ENCODE data around the gene KCNMA1. TPM values are rescaled to one million over a fixed set of nuclear protein-coding genes. Genes with fewer than 3 reads are reported as not detected.

Gene KCNMA1
- polyA plus RNA-seq, 1 of the 3 experiments (the other 2 are of a cell fraction): 107 TPM

DNA sequence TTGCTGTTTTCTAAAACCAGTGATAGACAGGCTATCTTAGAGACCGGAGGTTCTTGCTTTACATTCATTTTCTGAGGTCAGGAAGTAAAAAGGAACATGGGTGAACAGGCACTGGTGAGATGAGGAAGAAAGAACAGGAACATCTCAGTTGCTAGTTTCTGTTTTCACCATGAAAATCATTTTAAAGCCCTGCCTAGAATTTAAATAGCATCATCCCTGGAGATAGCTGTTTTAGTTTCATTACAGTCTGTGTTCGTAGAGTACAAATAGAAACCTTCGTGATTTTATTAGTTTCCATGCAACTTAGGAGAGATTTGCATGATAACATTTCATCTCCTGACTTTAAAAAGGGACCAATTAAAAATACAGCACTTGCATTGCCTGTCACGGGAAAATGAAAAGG, 14.7 kb downstream of the KCNMA1 start:
- WGBS (ENCODE audit: low lambda C conversion rate): 82% methylated on average over 4 of the region's 4 CpGs
- H2AFZ ChIP-seq (ENCODE audit: low read depth): no peak overlapping the region

DNA sequence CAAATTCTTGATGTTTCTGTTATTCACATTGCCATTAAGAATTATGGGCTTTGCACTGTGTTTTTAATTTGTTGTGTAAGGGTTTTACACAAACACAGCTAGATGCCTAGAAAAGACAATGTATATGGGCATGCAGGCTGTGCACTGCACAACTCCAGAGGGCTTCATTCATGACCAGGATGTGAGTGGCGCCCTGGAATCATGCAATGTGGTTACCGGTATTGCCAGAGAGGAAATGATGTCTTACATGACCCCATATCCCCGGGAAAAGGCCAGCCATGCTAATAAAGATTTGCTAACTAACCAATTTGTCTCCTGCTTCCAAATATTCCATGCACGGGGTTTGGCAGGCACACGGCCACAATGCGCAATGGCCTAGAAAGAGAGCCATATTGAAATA, 16.9 kb downstream of the KCNMA1 start:
- peaks cover 22% of the 10 kb centered on the region; the same call in 1 of the 2 replicates for H3K79me2 ChIP-seq (ENCODE audit: insufficient read depth)
- no peak overlapping the region for H2AFZ ChIP-seq (ENCODE audit: low read depth)
- H3K27me3 ChIP-seq (ENCODE audit: insufficient read depth): no peaks in the 10 kb centered on the region
- no peaks in the 10 kb centered on the region for H3K9me3 ChIP-seq
- no peak for TF ChIP-seq FOXJ3 (CRISPR knock-in tag; IDR thresholded peaks at IDR 0.05)
- TF ChIP-seq FOXM1 (IDR thresholded peaks at IDR 0.05; ENCODE audit: low read depth): no peak
- no peak for TF ChIP-seq ELF1 (IDR thresholded peaks at IDR 0.05)
- no peak for TF ChIP-seq POLR2AphosphoS5 (IDR thresholded peaks at IDR 0.05; ENCODE audit: low read depth, low read length)
- no peak for TF ChIP-seq MEF2A (IDR thresholded peaks at IDR 0.05; ENCODE audit: borderline replicate concordance, low read depth)
- H4K20me1 ChIP-seq (ENCODE audit: insufficient read depth): 0 out of 2 replicates have a peak, but pooled peaks cover 4% of the 10 kb centered on the region
- H3K36me3 ChIP-seq (replicated peaks in 1 of 2; ENCODE audit: control insufficient read depth in 1 of 2, insufficient read depth in 2 of 2, low read length in 1 of 2): peaks cover 0 to 3% of the 10 kb centered on the region in 2 experiments
- 91% methylated on average over 6 of the region's 6 CpGs for WGBS (ENCODE audit: low lambda C conversion rate)
- H3K9ac ChIP-seq: no peak overlapping the region
- no peaks in the 10 kb centered on the region for H3F3A ChIP-seq (replicated peaks; ENCODE audit: insufficient read depth)
- ChIA-PET POLR2A (no interaction called here), CTCF (interaction anchor here (1.0 kb wide), 1 partner anchor 9 kb away, joined by 3 read pairs; no protein-coding TSS in a partner anchor)
- no peak overlapping the region for H3K4me3 ChIP-seq (ENCODE audit: low read depth in 2 of 2, low read length in 1 of 2)
- no peaks in the 10 kb centered on the region for H3K4me1 ChIP-seq (ENCODE audit: control insufficient read depth in 1 of 2, insufficient read depth in 2 of 2, low read depth in 1 of 2, low read length in 1 of 2)
- H3K9me2 ChIP-seq: no peaks in the 10 kb centered on the region
- no peak overlapping the region for H3K27ac ChIP-seq (ENCODE audit: low read depth in 2 of 2, low read length in 1 of 2)
- H3K4me2 ChIP-seq: no peak overlapping the region
- DNase-seq: no peak

More for the DNA sequence above, 14.7 kb downstream of the KCNMA1 start:
- Histone ChIP-seq H3K9ac (no peak overlapping the region), H3F3A (replicated peaks; ENCODE audit: insufficient read depth) (no peaks in the 10 kb centered on the region), H3K9me2 (no peaks in the 10 kb centered on the region), H3K79me2 (ENCODE audit: insufficient read depth) (peaks cover 21% of the 10 kb centered on the region; the same call in 1 of the 2 replicates), H3K4me2 (no peak overlapping the region), H4K20me1 (ENCODE audit: insufficient read depth) (no peaks in the 10 kb centered on the region), H3K4me1 (ENCODE audit: control insufficient read depth in 1 of 2, insufficient read depth in 2 of 2, low read depth in 1 of 2, low read length in 1 of 2) (no peaks in the 10 kb centered on the region), H3K9me3 (no peaks in the 10 kb centered on the region), H3K36me3 (replicated peaks in 1 of 2; ENCODE audit: control insufficient read depth in 1 of 2, insufficient read depth in 2 of 2, low read length in 1 of 2) (peaks cover 0 to 3% of the 10 kb centered on the region in 2 experiments), H3K27me3 (ENCODE audit: insufficient read depth) (no peaks in the 10 kb centered on the region), H3K27ac (ENCODE audit: low read depth in 2 of 2, low read length in 1 of 2) (no peak overlapping the region), H3K4me3 (ENCODE audit: low read depth in 2 of 2, low read length in 1 of 2) (no peak overlapping the region)
- TF ChIP-seq GATA2 (CRISPR knock-in tag; IDR thresholded peaks at IDR 0.05) (no peak), SMC3 (IDR thresholded peaks at IDR 0.05; ENCODE audit: low read depth, low read length) (no peak), IRF3 (IDR thresholded peaks at IDR 0.05; ENCODE audit: low read depth, low read length) (no peak)
- TF ChIP-seq, protein P1, sequence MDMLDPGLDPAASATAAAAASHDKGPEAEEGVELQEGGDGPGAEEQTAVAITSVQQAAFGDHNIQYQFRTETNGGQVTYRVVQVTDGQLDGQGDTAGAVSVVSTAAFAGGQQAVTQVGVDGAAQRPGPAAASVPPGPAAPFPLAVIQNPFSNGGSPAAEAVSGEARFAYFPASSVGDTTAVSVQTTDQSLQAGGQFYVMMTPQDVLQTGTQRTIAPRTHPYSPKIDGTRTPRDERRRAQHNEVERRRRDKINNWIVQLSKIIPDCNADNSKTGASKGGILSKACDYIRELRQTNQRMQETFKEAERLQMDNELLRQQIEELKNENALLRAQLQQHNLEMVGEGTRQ (IDR thresholded peaks at IDR 0.05; ENCODE audit: borderline replicate concordance, low read depth, low read length): no peak
- ChIA-PET CTCF (interaction anchor here (0.7 to 1.7 kb wide), 3 partner anchors 11 to 18 kb away, joined by 3 to 5 read pairs (median 3); partner anchors contain the start of gene KCNMA1), POLR2A (no interaction called here)
- no peak for DNase-seq

Measured in SK-N-SH (cell line).